ENCODE measurements around the gene MEI1. TPM values are rescaled to one million over a fixed set of nuclear protein-coding genes. Genes with fewer than 3 reads are reported as not detected.
A peak's percentile ranks its signal among the peaks of the same experiment; 100 is the strongest.

The MEI1 gene
- total RNA-seq, 4 donors from 2014 or later, result 0.07 to 0.81 (median 0.50) TPM; not detected in 1

DNA sequence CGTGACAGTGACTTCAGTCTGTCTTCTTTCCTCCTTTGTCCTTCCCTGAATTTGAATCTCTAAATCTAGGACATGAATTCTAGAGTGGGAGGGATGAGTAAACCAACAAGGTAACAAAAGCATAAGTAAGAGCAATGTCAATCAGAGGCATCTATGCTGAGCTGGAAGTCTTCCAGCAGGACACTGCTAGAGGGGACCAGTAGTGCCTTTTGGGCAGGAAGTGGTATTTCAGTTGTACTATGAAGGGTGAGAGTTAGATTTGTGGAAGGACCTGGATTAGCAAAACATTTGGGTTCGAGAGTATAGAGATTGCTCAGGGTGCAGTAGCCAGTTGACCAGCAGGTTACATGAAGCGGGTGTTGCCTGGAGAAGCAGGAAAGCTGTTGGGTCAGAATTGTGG is 40.3 kb downstream of the MEI1 start:
- whole genome bisulfite sequencing, 2 donors (ENCODE audit: low coverage in 1 of 2), result 79 to 93% methylated on average over 3 of the region's 3 CpGs
- H3K9me3 ChIP-seq, result no peaks in the 10 kb centered on the region
- TF ChIP-seq POLR2AphosphoS5 (IDR thresholded peaks at IDR 0.05) (no peak), EP300 (IDR thresholded peaks at IDR 0.05) (no peak), POLR2A (IDR thresholded peaks at IDR 0.05) (no peak)
- TF ChIP-seq, protein P1, sequence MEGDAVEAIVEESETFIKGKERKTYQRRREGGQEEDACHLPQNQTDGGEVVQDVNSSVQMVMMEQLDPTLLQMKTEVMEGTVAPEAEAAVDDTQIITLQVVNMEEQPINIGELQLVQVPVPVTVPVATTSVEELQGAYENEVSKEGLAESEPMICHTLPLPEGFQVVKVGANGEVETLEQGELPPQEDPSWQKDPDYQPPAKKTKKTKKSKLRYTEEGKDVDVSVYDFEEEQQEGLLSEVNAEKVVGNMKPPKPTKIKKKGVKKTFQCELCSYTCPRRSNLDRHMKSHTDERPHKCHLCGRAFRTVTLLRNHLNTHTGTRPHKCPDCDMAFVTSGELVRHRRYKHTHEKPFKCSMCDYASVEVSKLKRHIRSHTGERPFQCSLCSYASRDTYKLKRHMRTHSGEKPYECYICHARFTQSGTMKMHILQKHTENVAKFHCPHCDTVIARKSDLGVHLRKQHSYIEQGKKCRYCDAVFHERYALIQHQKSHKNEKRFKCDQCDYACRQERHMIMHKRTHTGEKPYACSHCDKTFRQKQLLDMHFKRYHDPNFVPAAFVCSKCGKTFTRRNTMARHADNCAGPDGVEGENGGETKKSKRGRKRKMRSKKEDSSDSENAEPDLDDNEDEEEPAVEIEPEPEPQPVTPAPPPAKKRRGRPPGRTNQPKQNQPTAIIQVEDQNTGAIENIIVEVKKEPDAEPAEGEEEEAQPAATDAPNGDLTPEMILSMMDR (IDR thresholded peaks at IDR 0.05), result no peak

GRCh38 chr22:41742918-41743317 is 43.6 kb downstream of the MEI1 start:
- no peak for ATAC-seq
- TF ChIP-seq, protein P1 (IDR thresholded peaks at IDR 0.05), result no peak
- TF ChIP-seq EP300 (IDR thresholded peaks at IDR 0.05) (no peak), POLR2AphosphoS5 (IDR thresholded peaks at IDR 0.05) (no peak), POLR2A (IDR thresholded peaks at IDR 0.05) (no peak)
- WGBS, 2 donors (ENCODE audit: low coverage in 1 of 2), result 59 to 100% methylated on average over 1 to 6 of the region's 6 CpGs
- no peak overlapping the region for H3K27ac ChIP-seq
- peaks cover 12% of the 10 kb centered on the region for H3K27me3 ChIP-seq
- H3K4me3 ChIP-seq, result no peak overlapping the region
- H3K9me3 ChIP-seq, result no peaks in the 10 kb centered on the region
- H3K36me3 ChIP-seq, result no peaks in the 10 kb centered on the region
- no peaks in the 10 kb centered on the region for H3K4me1 ChIP-seq

More for the DNA sequence above, 40.3 kb downstream of the MEI1 start:
- Histone ChIP-seq H3K36me3 (no peaks in the 10 kb centered on the region), H3K27ac (no peak overlapping the region), H3K4me3 (no peak overlapping the region), H3K4me1 (no peaks in the 10 kb centered on the region), H3K27me3 (no peaks in the 10 kb centered on the region)
- ATAC-seq, result no peak

DNA sequence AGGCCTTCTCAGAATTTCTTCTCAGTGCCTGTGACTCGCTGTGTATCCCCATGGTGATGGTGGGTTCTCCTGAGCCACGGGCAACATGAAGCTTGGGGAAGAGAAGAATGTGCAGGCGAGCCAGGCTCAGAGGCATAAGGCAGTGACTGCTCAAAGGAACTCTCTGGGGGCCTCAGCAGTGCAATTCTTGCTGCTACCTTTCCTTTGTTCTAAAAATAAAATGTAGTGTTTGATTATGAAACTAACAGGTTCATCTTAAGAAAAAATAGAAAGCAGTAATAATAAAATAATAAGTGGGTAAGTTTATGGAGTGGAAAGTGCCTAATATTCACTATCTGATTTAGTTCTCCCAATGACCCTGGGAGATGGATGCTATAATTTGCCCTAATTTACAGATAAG is 46.7 kb downstream of the MEI1 start:
- TF ChIP-seq EP300 (IDR thresholded peaks at IDR 0.05), result no peak
- TF ChIP-seq POLR2AphosphoS5 (IDR thresholded peaks at IDR 0.05), result no peak
- TF ChIP-seq POLR2A (IDR thresholded peaks at IDR 0.05), result no peak
- TF ChIP-seq, protein P1 (IDR thresholded peaks at IDR 0.05), result no peak
- H3K4me1 ChIP-seq, result no peaks in the 10 kb centered on the region
- no peak for ATAC-seq

DNA sequence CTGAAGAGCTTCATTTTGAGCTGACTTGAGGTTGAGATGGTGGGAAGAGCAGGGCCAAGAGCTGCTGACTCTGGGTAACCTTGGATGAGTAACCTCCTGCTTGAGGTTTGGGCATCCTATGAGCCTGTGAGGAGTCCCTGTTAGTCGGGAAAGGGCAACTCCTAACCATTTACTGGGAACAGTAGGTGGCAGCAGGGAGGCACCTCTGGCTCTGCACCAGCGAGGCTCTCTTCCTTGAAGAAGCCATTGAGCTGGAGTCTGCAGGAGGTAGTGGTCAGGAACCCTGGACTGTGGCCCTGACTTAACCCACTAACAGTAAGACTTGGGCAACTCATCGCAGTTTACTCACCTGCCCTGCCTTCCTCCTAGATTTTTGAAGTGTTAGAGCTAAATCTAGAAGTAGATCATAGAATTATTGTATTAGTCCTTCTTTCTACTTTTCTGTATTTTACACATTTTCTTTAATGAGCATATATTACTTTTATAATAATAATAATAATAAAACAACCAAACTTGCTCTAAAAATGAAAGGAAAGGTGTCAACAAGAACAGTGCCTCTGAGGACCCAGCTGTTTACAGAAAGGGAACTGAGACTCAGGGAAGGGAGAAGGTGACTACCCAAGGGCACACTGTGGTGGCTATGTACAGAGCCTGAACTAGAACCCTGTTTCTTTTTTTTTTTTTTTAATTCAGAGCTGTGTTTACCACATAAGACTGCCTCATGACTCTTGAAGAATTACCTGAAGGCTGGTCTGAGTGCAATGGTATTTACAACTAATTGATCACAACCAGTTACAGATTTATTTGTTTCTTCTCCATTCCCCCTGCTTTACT is 47.5 kb downstream of the MEI1 start:
- no peaks in the 10 kb centered on the region for H3K36me3 ChIP-seq
- H3K27ac ChIP-seq, result no peak overlapping the region
- H3K9me3 ChIP-seq, result no peaks in the 10 kb centered on the region
- H3K4me3 ChIP-seq, result no peak overlapping the region
- ATAC-seq, result peak; percentile 81
- WGBS, 2 donors (ENCODE audit: low coverage in 1 of 2), result 6 to 20% methylated on average over 2 of the region's 3 CpGs
- no peaks in the 10 kb centered on the region for H3K4me1 ChIP-seq
- TF ChIP-seq POLR2AphosphoS5 (IDR thresholded peaks at IDR 0.05), result no peak
- TF ChIP-seq, protein P1 (IDR thresholded peaks at IDR 0.05), result peak; percentile 32 to 72 (median 66)
- TF ChIP-seq POLR2A (IDR thresholded peaks at IDR 0.05), result no peak
- no peak for TF ChIP-seq EP300 (IDR thresholded peaks at IDR 0.05)
- peaks cover 22% of the 10 kb centered on the region for H3K27me3 ChIP-seq

More for the DNA sequence above, 46.7 kb downstream of the MEI1 start:
- H3K4me3 ChIP-seq, result no peak overlapping the region
- H3K9me3 ChIP-seq, result no peaks in the 10 kb centered on the region
- no peak overlapping the region for H3K27ac ChIP-seq
- peaks cover 20% of the 10 kb centered on the region for H3K27me3 ChIP-seq
- 60% methylated on average over 1 of the region's 3 CpGs; no CpG with 5 or more reads in 1 of the 2 donors for WGBS, 2 donors (ENCODE audit: low coverage in 1 of 2)
- no peaks in the 10 kb centered on the region for H3K36me3 ChIP-seq
